ENCODE data around the gene CREB3L1.

Gene CREB3L1

DNA sequence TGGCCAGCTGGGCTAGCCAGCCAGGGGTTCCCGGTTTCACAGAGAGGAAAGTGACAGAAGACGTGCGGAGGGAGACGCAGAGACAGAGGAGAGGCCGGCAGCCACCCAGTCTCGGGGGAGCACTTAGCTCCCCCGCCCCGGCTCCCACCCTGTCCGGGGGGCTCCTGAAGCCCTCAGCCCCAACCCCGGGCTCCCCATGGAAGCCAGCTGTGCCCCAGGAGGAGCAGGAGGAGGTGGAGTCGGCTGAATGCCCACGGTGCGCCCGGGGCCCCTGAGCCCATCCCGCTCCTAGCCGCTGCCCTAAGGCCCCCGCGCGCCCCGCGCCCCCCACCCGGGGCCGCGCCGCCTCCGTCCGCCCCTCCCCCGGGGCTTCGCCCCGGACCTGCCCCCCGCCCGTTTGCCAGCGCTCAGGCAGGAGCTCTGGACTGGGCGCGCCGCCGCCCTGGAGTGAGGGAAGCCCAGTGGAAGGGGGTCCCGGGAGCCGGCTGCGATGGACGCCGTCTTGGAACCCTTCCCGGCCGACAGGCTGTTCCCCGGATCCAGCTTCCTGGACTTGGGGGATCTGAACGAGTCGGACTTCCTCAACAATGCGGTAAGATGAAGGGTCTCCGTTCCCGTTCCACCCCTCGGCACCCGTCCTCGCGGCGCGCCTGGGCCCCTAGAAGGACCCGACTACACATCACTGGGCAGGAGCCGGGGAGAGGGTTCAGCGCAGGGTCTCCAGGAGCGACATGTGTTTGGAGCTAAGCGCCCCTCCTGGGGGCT, at the start of gene CREB3L1:
Gene CREB3L1 (plus strand): TSS at position 41 of the 765 bp plus-strand sequence. CDS start 450 bp downstream, at position 491.
- DNase-seq = no peak

DNA sequence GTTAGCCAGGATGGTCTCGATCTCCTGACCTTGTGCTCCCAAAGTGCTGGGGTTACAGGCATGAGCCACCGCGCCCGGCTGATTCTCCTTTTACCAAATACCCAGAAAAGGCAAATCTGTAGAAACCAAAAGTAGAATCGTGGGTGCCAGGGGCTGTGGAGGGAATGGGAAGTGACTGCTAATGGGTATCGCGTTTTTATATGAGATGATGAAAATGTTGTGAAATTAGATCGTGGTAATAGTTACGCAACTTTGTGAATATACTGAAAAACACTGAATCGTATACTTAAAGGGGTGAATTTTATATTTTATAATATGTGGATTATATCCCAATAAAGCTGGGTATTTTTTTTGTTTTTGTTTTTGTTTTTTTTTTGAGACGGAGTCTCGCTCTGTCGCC, 48.2 kb upstream of the CREB3L1 start:
- DNase-seq = no peak

- no peak for DNase-seq
Measured at GRCh38 chr11:46234311-46234710, 43.2 kb upstream of the CREB3L1 start.

GRCh38 chr11:46235777-46236688, 41.4 kb upstream of the CREB3L1 start:
- no peak for DNase-seq

GRCh38 chr11:46236918-46237247, 40.6 kb upstream of the CREB3L1 start:
- no peak for DNase-seq

DNA sequence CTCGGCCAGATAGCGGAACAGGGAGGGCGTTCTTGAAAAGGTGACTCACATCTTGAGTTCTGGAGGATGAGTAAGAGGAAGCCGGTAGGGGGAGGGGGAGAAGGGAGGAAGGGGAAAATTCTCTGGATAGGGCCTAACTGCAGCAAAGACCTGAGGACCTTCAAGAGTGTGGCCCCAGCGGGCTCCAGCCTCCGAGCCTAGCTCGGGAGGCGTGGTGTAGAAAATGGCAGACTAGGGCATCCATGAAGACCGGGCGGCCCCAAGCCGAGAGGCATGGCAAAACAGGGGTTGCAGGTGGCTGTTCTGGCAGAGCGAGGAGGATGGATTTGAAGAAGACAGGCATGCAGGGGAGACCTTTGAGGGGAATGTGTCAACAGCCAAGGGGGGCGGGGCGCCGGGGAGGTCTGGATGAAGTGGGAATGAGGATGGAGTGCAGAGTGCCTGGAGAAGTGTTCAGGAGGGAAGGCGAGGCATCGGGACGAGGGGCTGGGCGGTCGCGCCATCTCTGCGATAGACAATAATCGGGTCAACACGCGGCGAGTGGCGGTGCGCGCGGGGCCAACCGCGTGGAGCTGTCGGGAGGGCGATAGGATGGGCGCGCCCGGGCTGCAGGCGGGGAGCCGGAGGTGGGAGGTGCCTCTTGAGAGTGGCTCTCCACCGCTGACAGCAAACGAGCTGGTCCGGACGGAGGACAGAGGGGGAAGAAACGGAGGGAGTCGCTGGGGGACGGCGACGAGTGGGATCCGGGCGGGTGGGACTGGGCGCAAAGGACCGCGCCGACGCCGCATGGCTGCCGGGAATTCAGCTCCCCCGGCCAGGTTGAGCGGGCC, 40.0 kb upstream of the CREB3L1 start:
- DNase-seq = peak; percentile 45

DNA sequence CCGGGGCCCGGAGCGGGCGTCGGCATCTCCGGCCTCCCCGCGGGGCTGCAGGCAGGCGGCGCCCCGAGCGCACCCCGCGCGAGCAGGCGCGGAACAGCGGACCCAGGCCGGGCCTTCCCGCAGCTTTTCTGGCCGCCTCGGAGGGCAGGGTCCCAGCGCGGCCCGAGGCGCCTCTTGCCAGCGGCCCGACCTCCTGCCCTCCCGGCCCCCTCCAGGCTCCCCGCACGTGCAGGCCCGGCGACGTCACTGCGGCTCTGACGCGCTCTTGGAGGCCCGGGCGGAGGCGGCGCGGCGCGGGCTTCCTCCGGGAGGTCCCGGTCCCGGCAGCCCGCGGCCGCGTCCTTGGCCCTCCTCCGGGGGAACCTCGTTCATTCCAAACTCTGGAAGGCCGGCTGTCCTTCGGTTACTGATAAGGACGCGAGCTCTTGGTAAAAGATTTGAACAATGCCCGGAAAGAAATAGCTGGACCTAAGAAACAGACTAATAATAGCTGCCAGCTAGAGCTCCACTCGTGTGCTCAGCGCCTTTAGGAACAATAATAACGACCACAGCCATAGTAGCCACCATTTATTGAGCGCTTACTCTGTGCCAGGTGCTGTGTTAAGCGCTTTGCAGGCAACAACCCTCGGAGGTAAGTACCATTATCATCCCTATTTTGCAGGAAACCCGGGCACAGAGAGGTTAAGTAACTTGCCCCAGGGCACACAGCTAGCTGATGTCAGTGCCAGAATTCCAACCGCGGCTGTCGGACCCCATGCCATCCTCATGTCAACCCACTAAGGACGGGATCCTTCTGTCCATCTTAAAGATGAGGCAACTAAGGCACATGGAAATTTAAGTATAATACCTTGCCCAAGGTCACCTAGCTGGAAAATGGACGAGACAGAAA, 39.1 kb upstream of the CREB3L1 start:
- peak; percentile 72 for DNase-seq

DNA sequence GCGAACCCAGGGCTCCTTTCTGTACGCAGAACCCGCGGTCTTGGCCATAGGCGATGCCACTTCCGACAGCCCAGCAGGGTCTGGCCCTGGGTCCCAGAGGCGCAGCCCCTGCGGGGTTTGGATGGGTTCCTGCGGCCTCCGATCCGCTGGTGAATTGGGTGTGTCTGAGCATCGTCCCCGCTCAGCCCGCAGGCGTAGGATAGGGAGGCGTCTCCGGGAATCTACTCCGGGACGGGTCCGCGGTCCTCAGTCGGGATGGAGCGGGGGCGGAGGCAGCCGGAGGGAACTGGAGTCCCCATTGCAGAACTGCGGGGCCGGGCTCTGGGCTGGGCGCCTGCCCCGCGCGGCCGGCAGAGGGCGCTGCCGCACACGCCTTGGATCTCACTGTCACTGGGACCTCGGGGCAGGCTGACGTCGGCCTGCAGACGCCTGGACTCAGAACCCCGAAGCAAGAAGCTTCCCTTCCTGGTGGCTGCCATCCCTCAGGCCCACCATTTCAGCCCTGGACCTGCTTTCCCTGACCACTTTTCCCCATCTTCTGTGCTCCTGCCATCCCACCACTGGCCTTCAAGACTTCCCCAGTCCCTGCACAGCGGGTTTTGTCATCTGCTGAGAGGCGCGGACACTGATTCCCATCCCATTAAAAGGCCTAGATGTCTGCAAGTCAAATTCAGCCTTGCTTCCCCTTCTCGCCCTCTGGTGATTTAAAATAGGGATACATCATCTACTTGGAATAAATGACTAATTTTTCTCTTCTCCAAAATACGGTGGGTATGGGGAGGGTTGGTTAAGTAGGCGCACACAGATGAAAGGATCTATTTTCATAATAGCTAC, 38.3 kb upstream of the CREB3L1 start:
- peak; percentile 87 for DNase-seq

- no peak for DNase-seq
Measured at GRCh38 chr11:46239801-46240061, 37.7 kb upstream of the CREB3L1 start.

- DNase-seq = no peak
Measured at GRCh38 chr11:46240371-46240770, 37.1 kb upstream of the CREB3L1 start.

GRCh38 chr11:46240861-46241260, 36.6 kb upstream of the CREB3L1 start:
- no peak for DNase-seq

DNA sequence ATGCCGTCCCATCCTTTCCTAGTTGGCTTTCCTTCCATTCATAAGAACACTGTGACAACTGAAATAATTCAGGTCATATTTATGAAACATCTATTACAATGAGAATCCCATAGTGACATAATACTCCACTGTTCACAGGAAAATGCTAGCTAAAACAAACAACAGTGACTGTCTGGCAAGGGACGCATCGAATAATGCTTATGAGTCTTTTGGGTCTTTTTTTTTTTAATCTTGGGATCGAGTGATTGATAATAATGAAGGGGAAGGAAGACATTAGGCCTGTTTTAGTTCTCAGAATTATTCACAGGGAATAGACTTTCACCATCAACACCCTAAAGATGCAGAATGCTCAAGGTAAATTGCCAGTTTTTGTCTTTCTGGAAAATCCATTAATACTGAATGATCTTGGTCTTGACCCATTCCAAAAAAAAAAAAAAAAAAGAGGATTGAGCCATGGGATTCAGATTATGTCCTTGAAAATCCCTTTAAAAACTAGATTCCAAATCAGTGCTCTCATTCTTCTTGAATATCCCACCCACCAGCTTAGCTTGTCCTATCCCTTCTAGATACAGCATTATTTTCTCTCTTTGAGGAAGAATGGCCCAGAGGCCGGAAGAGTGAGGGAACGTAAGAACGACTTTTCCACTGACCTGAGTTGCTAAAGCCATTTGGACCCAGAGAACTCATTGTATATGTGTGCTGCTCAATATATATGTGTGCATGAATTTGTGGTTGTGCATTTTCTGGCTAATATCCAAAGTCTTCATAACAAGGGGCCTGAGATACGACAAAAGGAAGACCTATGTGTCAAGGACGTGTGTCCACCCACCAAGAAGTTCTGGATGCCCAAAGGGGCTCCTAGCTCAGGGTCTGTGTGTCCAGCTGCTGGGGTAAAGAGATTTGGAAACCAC, 35.2 kb upstream of the CREB3L1 start:
- no peak for DNase-seq

DNA sequence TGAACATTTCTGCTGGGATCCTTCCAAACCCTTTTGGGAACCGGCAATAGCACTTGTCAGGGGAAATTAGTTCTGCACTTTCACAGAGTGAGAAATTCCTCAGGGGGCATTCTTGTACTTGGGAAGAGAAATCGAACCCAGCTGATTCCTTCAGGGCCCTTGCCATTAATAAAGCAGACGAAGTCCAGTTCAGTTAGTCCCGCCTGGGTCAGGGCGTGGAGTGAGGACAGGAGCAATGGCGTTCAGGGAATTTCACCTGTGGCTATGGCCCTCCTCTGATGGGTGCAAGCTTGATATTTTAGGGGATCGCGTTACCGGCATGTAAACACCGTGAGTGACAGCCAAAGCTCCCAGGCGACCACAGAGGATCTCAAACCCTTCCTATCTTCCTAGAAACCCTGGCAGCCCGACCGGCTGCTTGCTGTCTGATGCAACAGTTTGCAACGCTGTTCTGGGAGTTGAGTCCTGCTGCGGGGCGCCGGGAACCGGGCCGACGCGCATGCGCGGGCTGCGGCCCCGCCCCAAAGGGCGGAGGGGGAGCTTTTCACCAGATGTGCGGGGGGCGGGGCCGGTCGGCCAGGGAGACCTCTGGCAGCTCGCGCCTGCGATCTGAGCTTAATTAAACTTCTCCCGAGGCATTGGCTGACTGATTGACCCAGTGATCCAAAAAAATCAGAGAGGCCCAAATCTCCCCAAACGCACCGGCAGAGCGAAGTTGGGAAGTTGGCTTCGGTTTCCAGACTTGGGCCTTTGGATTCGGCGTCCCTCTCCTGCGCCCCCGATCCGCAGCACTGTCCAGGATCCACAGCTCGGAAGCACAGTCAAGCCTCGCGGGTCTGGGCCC, 34.3 kb upstream of the CREB3L1 start:
- peak; percentile 90 for DNase-seq

GRCh38 chr11:46243796-46244109, 33.7 kb upstream of the CREB3L1 start:
- no peak for DNase-seq

- no peak for DNase-seq
Measured at GRCh38 chr11:46246521-46246920, 30.9 kb upstream of the CREB3L1 start.

GRCh38 chr11:46247090-46247489, 30.4 kb upstream of the CREB3L1 start:
- no peak for DNase-seq

- DNase-seq = peak; percentile 33
Measured at GRCh38 chr11:46247659-46248058, 29.8 kb upstream of the CREB3L1 start.

DNA sequence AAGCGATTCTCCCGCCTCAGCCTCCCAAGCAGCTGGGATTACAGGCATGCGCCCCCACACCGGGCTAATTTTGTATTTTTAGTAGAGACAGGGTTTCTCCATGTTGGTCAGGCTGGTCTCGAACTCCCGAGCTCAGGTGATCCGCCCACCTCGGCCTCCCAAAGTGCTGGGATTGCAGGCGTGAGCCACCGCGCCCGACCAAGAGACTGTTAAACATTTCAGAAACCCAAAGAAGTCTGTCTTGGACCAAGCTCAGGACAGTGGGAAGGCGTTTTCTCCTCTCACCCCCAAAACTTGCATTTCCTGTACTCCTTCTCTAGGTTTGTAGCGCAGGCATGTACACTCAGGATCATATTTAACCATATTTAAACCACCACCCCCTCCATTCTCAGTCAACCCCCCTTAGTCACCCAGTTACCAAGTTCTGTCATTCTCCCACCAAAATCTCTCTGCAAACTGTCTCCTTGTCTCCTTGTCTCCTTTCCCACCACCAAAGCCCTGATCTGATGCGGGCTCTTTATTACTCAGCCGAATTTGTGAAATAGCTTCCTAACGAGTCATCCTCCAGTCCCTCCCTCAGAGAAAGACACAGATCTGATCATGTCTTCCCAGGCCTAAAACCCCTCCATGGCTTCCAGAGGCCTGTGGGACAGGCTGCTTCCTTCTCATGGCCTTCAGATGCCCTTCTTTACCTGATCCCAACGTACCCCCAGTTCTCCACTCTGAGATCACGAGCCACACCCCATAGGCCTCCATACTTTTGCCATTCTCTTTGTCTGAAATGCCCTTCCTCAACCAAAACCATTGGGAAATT, 29.0 kb upstream of the CREB3L1 start:
- no peak for DNase-seq
